SK-N-SH (cell line): ENCODE measurements around the gene SCNN1G.

ENCODE experiments used
- CTCF ChIP-seq: fragments of 200-600 bp; sonication (generic); IDR thresholded peaks from 2 replicates; pipeline ENCODE4 v1.6.1; 2017; ENCODE audit warnings: antibody characterized with exemption, mild to moderate bottlenecking, moderate library complexity
- EP300 ChIP-seq, 2 experiments: IDR thresholded peaks; 2 replicates each; pipeline versions ENCODE4 v1.4.0 to v1.6.1; 2012; ENCODE audit warnings: borderline replicate concordance in 1 of 2, low read depth in 1 of 2, low read length in 1 of 2
- FOXJ3 ChIP-seq: sonication (generic); formaldehyde crosslinking; IDR thresholded peaks from 2 replicates; pipeline ENCODE4 v1.5.1; 2020; ENCODE audit warnings: mild to moderate bottlenecking, missing genetic modification reagents
- GABPA ChIP-seq: IDR thresholded peaks from 2 replicates; pipeline ENCODE4 v1.4.0; 2012; ENCODE audit warnings: low read depth, mild to moderate bottlenecking
- JUND ChIP-seq: IDR thresholded peaks from 2 replicates; pipeline ENCODE4 v1.4.0; 2012
- MAX ChIP-seq: IDR thresholded peaks from 2 replicates; pipeline ENCODE4 v1.4.0; 2012; ENCODE audit warnings: low read depth
- MEF2A ChIP-seq: IDR thresholded peaks from 2 replicates; pipeline ENCODE4 v1.4.0; 2012; ENCODE audit warnings: low read depth, borderline replicate concordance
- POLR2AphosphoS5 ChIP-seq: IDR thresholded peaks from 2 replicates; pipeline ENCODE4 v1.6.1; 2012; ENCODE audit warnings: low read depth, low read length
- RAD21 ChIP-seq: IDR thresholded peaks from 2 replicates; pipeline ENCODE4 v1.6.1; 2012; ENCODE audit warnings: mild to moderate bottlenecking, low read length
- RCOR1 ChIP-seq: fragments of 150-350 bp; IDR thresholded peaks from 2 replicates; pipeline ENCODE4 v1.6.1; 2017; ENCODE audit warnings: antibody characterized with exemption, low read length

DNA sequence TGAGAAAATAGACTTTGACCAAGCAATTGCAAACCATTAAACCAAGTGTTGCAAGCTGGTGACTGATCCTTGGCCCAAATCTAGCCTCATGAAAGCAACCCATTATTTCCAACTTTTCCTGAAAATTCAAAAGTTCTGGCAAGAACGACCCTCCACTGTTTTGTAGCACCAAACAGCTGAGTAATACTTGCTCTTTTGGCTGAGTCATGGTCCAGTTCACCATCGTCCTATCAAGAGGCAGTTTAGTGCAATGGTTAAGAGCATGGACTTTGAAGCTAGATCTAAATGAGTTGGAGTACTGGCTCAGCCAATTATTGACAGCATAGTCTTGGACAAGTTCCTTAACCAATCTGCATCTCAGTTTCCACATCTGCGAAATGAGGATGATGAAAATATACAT lies 31.3 kb downstream of the SCNN1G start:
- TF ChIP-seq RAD21 (no peak), CTCF (no peak), MAX (no peak), POLR2AphosphoS5 (no peak), EP300 (IDR thresholded peaks at IDR 0.05; ENCODE audit: borderline replicate concordance in 1 of 2, low read depth in 1 of 2, low read length in 1 of 2) (no peak), GABPA (no peak), FOXJ3 (CRISPR knock-in tag) (no peak), MEF2A (no peak), RCOR1 (no peak), JUND (no peak)
